Measurements from ENCODE around the gene TLE1. TPM values are rescaled to one million over a fixed set of nuclear protein-coding genes. Genes with fewer than 3 reads are reported as not detected.
A peak's percentile ranks its signal among the peaks of the same experiment; 100 is the strongest.

Gene TLE1
- total and polyA plus RNA-seq, 8 donors = 23.7 to 136 (median 58.7) TPM

GRCh38 chr9:81589819-81590218 is 99.5 kb downstream of the TLE1 start:
- DNase-seq = no peak
- intact Hi-C loops (cut with DNase I; ENCODE audit: low total_unique reads) = no loop called here
- peak overlapping the region in 1 of 5 donors; percentile 7 for H3K27ac ChIP-seq
- H3K4me1 ChIP-seq = peaks cover 16 to 60% (median 38%) of the 10 kb centered on the region in 4 donors
- no peak overlapping the region for H3K4me3 ChIP-seq
- H3K27me3 ChIP-seq = no peaks in the 10 kb centered on the region
- no peaks in the 10 kb centered on the region for H3K9me3 ChIP-seq
- H3K36me3 ChIP-seq = peaks cover 19 to 73% (median 66%) of the 10 kb centered on the region in 4 donors
- 82 to 97% (median 94%) methylated on average over 9 of the region's 9 CpGs for WGBS, 5 donors
- no peak for TF ChIP-seq CTCF (IDR thresholded peaks at IDR 0.05)
- no peak for TF ChIP-seq EP300 (IDR thresholded peaks at IDR 0.05)
- no peak for TF ChIP-seq POLR2A (IDR thresholded peaks at IDR 0.05)
- TF ChIP-seq POLR2AphosphoS5 (IDR thresholded peaks at IDR 0.05) = no peak

GRCh38 chr9:81589392-81589791 is 100.0 kb downstream of the TLE1 start:
- H3K27ac ChIP-seq = peak overlapping the region in 3 of 5 donors; percentile 76 to 81 (median 79)
- 73 to 86% (median 82%) methylated on average over 5 of the region's 5 CpGs for WGBS, 5 donors

GRCh38 chr9:81588148-81588871 is 101.0 kb downstream of the TLE1 start:
- no peak overlapping the region for H3K4me3 ChIP-seq
- peak overlapping the region; percentile 63 to 81 (median 76) for H3K27ac ChIP-seq

More at GRCh38 chr9:81589392-81589791, 100.0 kb downstream of the TLE1 start:
- Histone ChIP-seq H3K4me1 (peaks cover 14 to 57% (median 35%) of the 10 kb centered on the region in 4 donors), H3K9me3 (no peaks in the 10 kb centered on the region), H3K4me3 (no peak overlapping the region), H3K27me3 (no peaks in the 10 kb centered on the region), H3K36me3 (peaks cover 19 to 78% (median 70%) of the 10 kb centered on the region in 4 donors)
- no peak for DNase-seq
- intact Hi-C loops (cut with DNase I; ENCODE audit: low total_unique reads) = no loop called here
- no peak for TF ChIP-seq POLR2A (IDR thresholded peaks at IDR 0.05)

GRCh38 chr9:81586786-81587185 is 102.6 kb downstream of the TLE1 start:
- Histone ChIP-seq H3K27me3 (no peaks in the 10 kb centered on the region), H3K36me3 (peaks cover 25 to 87% (median 79%) of the 10 kb centered on the region in 4 donors), H3K4me1 (peaks cover 9 to 46% (median 23%) of the 10 kb centered on the region in 4 donors), H3K9me3 (no peaks in the 10 kb centered on the region), H3K4me3 (no peak overlapping the region), H3K27ac (peak overlapping the region in 3 of 5 donors; percentile 2 to 81 (median 79))
- TF ChIP-seq POLR2AphosphoS5 (IDR thresholded peaks at IDR 0.05) (no peak), EP300 (IDR thresholded peaks at IDR 0.05) (no peak), CTCF (IDR thresholded peaks at IDR 0.05) (no peak), POLR2A (IDR thresholded peaks at IDR 0.05) (no peak)
- no peak for DNase-seq
- intact Hi-C loops (cut with DNase I; ENCODE audit: low total_unique reads) = no loop called here
- 91 to 100% (median 94%) methylated on average over 1 of the region's 1 CpG for WGBS, 5 donors

More at GRCh38 chr9:81588148-81588871, 101.0 kb downstream of the TLE1 start:
- intact Hi-C loops (cut with DNase I; ENCODE audit: low total_unique reads) = no loop called here
- peaks cover 14 to 57% (median 35%) of the 10 kb centered on the region in 4 donors for H3K4me1 ChIP-seq
- DNase-seq = peak; percentile 86 to 94
- peaks cover 25 to 88% (median 81%) of the 10 kb centered on the region in 4 donors for H3K36me3 ChIP-seq
- no peak for TF ChIP-seq POLR2A (IDR thresholded peaks at IDR 0.05)
- peak; percentile 85 to 94 (median 90) for TF ChIP-seq POLR2AphosphoS5 (IDR thresholded peaks at IDR 0.05)
- TF ChIP-seq CTCF (IDR thresholded peaks at IDR 0.05) = no peak
- TF ChIP-seq EP300 (IDR thresholded peaks at IDR 0.05) = peak; percentile 58
- H3K27me3 ChIP-seq = no peaks in the 10 kb centered on the region
- WGBS, 5 donors = 35 to 49% (median 41%) methylated on average over 15 of the region's 15 CpGs
- no peaks in the 10 kb centered on the region for H3K9me3 ChIP-seq

Data from stomach (tissue), 9 donors.